Natural killer cell (primary cell): ENCODE data around the gene SS18. TPM values are rescaled to one million over a fixed set of nuclear protein-coding genes. Genes with fewer than 3 reads are reported as not detected.

Experiments
- ATAC-seq, 3 donors: fragments of 150-1000 bp in 2 of 3; fragments of 200-7000 bp in 1 of 3; cut with Tn5 transposase; 1 replicate in 1 of 3; 2 replicates in 2 of 3; pipeline ENCODE4 v1.10.0; 2021; ENCODE audit warnings: mild to moderate bottlenecking in 2 of 3, moderate library complexity in 2 of 3
- DNase-seq, 2 donors: peaks; one replicate each; pipeline versions ENCODE4 v3.0.0 to v3.0.0-alpha.2; 2013 to 2021; ENCODE audit warnings: mixed read lengths in 1 of 2
- H3K27ac ChIP-seq: one replicate; pipeline ENCODE4 v1.5.1; 2013; ENCODE audit warnings: mild to moderate bottlenecking, low read length
- H3K27me3 ChIP-seq: one replicate; pipeline ENCODE4 v1.6.1; 2013; ENCODE audit warnings: low read length; ENCODE audit not compliant: control insufficient read depth, insufficient read depth
- H3K36me3 ChIP-seq: one replicate; pipeline ENCODE4 v1.6.1; 2013; ENCODE audit warnings: low read length; ENCODE audit not compliant: control insufficient read depth, insufficient read depth
- H3K4me1 ChIP-seq: one replicate; pipeline ENCODE4 v1.6.1; 2013; ENCODE audit warnings: low read length; ENCODE audit not compliant: control insufficient read depth, insufficient read depth
- H3K4me3 ChIP-seq: one replicate; pipeline ENCODE4 v1.5.1; 2013; ENCODE audit warnings: low read length
- H3K9me3 ChIP-seq: one replicate; pipeline ENCODE4 v1.6.1; 2013; ENCODE audit warnings: low read length; ENCODE audit not compliant: control insufficient read depth, insufficient read depth
- H3K27ac Mint-ChIP-seq, 2 donors: one replicate each; pipeline ENCODE4 v1.8.0; 2022; ENCODE audit warnings: mild to moderate bottlenecking in 2 of 2, mixed read lengths in 2 of 2, moderate library complexity in 1 of 2
- H3K27me3 Mint-ChIP-seq, 2 donors: one replicate each; pipeline ENCODE4 v1.8.0; 2022; ENCODE audit warnings: low read depth in 2 of 2, mixed read lengths in 2 of 2
- H3K36me3 Mint-ChIP-seq: one replicate; pipeline ENCODE4 v1.8.0; 2022; ENCODE audit warnings: mixed read lengths
- H3K4me1 Mint-ChIP-seq, 2 donors: one replicate each; pipeline ENCODE4 v1.8.0; 2022; ENCODE audit warnings: mixed read lengths in 2 of 2
- H3K4me3 Mint-ChIP-seq: one replicate; pipeline ENCODE4 v1.8.0; 2022; ENCODE audit warnings: mild to moderate bottlenecking, moderate library complexity, mixed read lengths
- H3K9me3 Mint-ChIP-seq, 2 donors: one replicate each; pipeline ENCODE4 v1.8.0; 2022; ENCODE audit warnings: mixed read lengths in 2 of 2
- CTCF ChIP-seq: fragments of 200-600 bp; IDR thresholded peaks from one replicate; pipeline ENCODE4 v1.8.0; 2022; ENCODE audit warnings: antibody characterized with exemption
- WGBS: methylation state at CpG from one replicate; pipeline ENCODE4 v1.1.7; 2013; ENCODE audit warnings: missing lambda C conversion rate; ENCODE audit not compliant: insufficient coverage; 5-methylcytosine and 5-hydroxymethylcytosine counted together
- intact Hi-C: fragments of 100-400 bp; cut with micrococcal nuclease; formaldehyde crosslinking; loops from one replicate; pipeline ENCODE4 v1.14.2; 2022
- total RNA-seq, 4 donors: library from RNA; stranded (reverse); fragments of 120-200 nt in 1 of 4; gene quantifications; one replicate each; pipeline versions ENCODE4 v1.2.3 to v1.2.4, GENCODE V29; 2013 to 2022

The SS18 gene
- total RNA-seq, 3 donors from 2014 or later (not counting 1 experiment from before 2014, with no cell fraction given): 72.2 to 92.2 (median 77.7) TPM

GRCh38 chr18:26057344-26057773 is 33.1 kb downstream of the SS18 start:
- DNase-seq (no peak), ATAC-seq (no peak)
- Histone ChIP-seq H3K27me3 (no peaks in the 10 kb centered on the region), H3K4me1 (no peaks in the 10 kb centered on the region), H3K9me3 (no peaks in the 10 kb centered on the region), H3K36me3 (peaks cover 45% of the 10 kb centered on the region), H3K27ac (no peak overlapping the region), H3K4me3 (no peak overlapping the region)
- peaks cover 35 to 39% of the 10 kb centered on the region in 2 donors for H3K4me1 Mint-ChIP-seq
- no peaks in the 10 kb centered on the region for H3K9me3 Mint-ChIP-seq
- 82% methylated on average over 5 of the region's 7 CpGs for WGBS
- no peak overlapping the region for H3K27ac Mint-ChIP-seq
- no peak overlapping the region for H3K4me3 Mint-ChIP-seq
- TF ChIP-seq CTCF: no peak
- intact Hi-C loops: no loop called here
- no peaks in the 10 kb centered on the region for H3K27me3 Mint-ChIP-seq
- no peaks in the 10 kb centered on the region for H3K36me3 Mint-ChIP-seq

- Mint-ChIP-seq H3K36me3 (no peaks in the 10 kb centered on the region), H3K9me3 (no peaks in the 10 kb centered on the region), H3K4me3 (no peak overlapping the region), H3K27me3 (no peaks in the 10 kb centered on the region), H3K27ac (no peak overlapping the region), H3K4me1 (peaks cover 33 to 35% of the 10 kb centered on the region in 2 donors)
- no peaks in the 10 kb centered on the region for H3K4me1 ChIP-seq
- no peak overlapping the region for H3K27ac ChIP-seq
- no peak for TF ChIP-seq CTCF
- peaks cover 46% of the 10 kb centered on the region for H3K36me3 ChIP-seq
- intact Hi-C loops: no loop called here
- no CpG with 5 or more reads among the region's 1 CpG for WGBS
- H3K27me3 ChIP-seq: no peaks in the 10 kb centered on the region
- no peaks in the 10 kb centered on the region for H3K9me3 ChIP-seq
- no peak for ATAC-seq
- no peak overlapping the region for H3K4me3 ChIP-seq
- DNase-seq: no peak
Measured at GRCh38 chr18:26056291-26056690, 34.1 kb downstream of the SS18 start.

- TF ChIP-seq CTCF: no peak
Measured at GRCh38 chr18:26052505-26052904, 37.9 kb downstream of the SS18 start.

GRCh38 chr18:26051843-26052242 is 38.6 kb downstream of the SS18 start:
- H3K36me3 ChIP-seq: peaks cover 40% of the 10 kb centered on the region
- no peaks in the 10 kb centered on the region for H3K36me3 Mint-ChIP-seq
- DNase-seq: no peak
- H3K4me1 ChIP-seq: no peaks in the 10 kb centered on the region
- no peak for ATAC-seq
- H3K4me1 Mint-ChIP-seq: peaks cover 16% of the 10 kb centered on the region in 2 donors
- no peaks in the 10 kb centered on the region for H3K9me3 ChIP-seq
- WGBS: no CpG with 5 or more reads among the region's 1 CpG
- H3K27me3 ChIP-seq: no peaks in the 10 kb centered on the region
- H3K27me3 Mint-ChIP-seq: no peaks in the 10 kb centered on the region
- H3K4me3 ChIP-seq: no peak overlapping the region
- H3K27ac Mint-ChIP-seq: peak overlapping the region in 1 of 2 donors; percentile 36
- intact Hi-C loops: no loop called here
- H3K27ac ChIP-seq: no peak overlapping the region
- no peaks in the 10 kb centered on the region for H3K9me3 Mint-ChIP-seq
- H3K4me3 Mint-ChIP-seq: no peak overlapping the region
- no peak for TF ChIP-seq CTCF

More at GRCh38 chr18:26052505-26052904, 37.9 kb downstream of the SS18 start:
- H3K4me1 ChIP-seq: no peaks in the 10 kb centered on the region
- intact Hi-C loops: no loop called here
- Mint-ChIP-seq H3K4me3 (no peak overlapping the region), H3K27me3 (no peaks in the 10 kb centered on the region), H3K9me3 (no peaks in the 10 kb centered on the region), H3K27ac (peak overlapping the region in 1 of 2 donors; percentile 36), H3K4me1 (peaks cover 15 to 16% of the 10 kb centered on the region in 2 donors), H3K36me3 (no peaks in the 10 kb centered on the region)
- no peak overlapping the region for H3K27ac ChIP-seq
- no peak for DNase-seq
- H3K36me3 ChIP-seq: peaks cover 46% of the 10 kb centered on the region
- no peaks in the 10 kb centered on the region for H3K27me3 ChIP-seq
- no peak overlapping the region for H3K4me3 ChIP-seq
- H3K9me3 ChIP-seq: no peaks in the 10 kb centered on the region
- ATAC-seq: no peak
